HCT116 (cell line): ENCODE measurements around the gene DNMT3B. TPM values are rescaled to one million over a fixed set of nuclear protein-coding genes. Genes with fewer than 3 reads are reported as not detected.

Experiments
- ATAC-seq: fragments of 200-7000 bp; cut with Tn5 transposase; 2 replicates; pipeline ENCODE4 v1.9.1; 2020; ENCODE audit warnings: mild to moderate bottlenecking, moderate library complexity
- BruUV-seq: library from RNA; stranded (reverse); fragments of 400-500 nt; replicated peaks from 2 replicates; lab custom pipeline; 2021; lab: Mats Ljungman, UMichigan
- CTCF ChIA-PET: fragments of 300-600 bp; sonication (Branson Sonifier 250); formaldehyde crosslinking; loops from one replicate; lab custom pipeline; 2021; ENCODE audit warnings: antibody characterized with exemption; lab: Charles Lee
- POLR2A ChIA-PET: fragments of 300-600, 350-600 bp; sonication (Branson Sonifier 250); formaldehyde crosslinking; loops from one replicate; lab custom pipeline; 2021; ENCODE audit warnings: antibody characterized with exemption; lab: Charles Lee
- RAD21 ChIA-PET, 2 experiments: fragments of 300-600 bp; sonication (Branson Sonifier 250); formaldehyde crosslinking; loops; one replicate each; lab custom pipeline; 2023; ENCODE audit warnings: low total read pairs in 2 of 2; ENCODE audit not compliant: uncharacterized antibody in 2 of 2, unreplicated experiment in 2 of 2, low non-redundant PET in 1 of 2; lab: Charles Lee
- DNase-seq: peaks from one replicate; pipeline ENCODE4 v3.0.0-alpha.2; 2010; ENCODE audit warnings: low read depth, low spot score
- H2AFZ ChIP-seq: fragments of 200-600 bp; shearing (Covaris generic), sonication (generic); 2 replicates; pipeline ENCODE4 v1.6.1; 2017; ENCODE audit warnings: low read depth, mixed run types, mixed read lengths, antibody characterized with exemption, low read length; ENCODE audit not compliant: poor library complexity, severe bottlenecking
- H3K27ac ChIP-seq: 2 replicates; pipeline ENCODE4 v1.5.1; 2012; ENCODE audit warnings: low read depth, low read length
- H3K27me3 ChIP-seq: fragments of 200-600 bp; sonication (generic); 2 replicates; pipeline ENCODE4 v1.6.1; 2016; ENCODE audit warnings: mixed run types, low read length, mixed read lengths; ENCODE audit not compliant: insufficient read depth
- H3K36me3 ChIP-seq, 2 experiments: fragments of 200-500 bp in 1 of 2; fragments of 200-600 bp in 1 of 2; sonication (Bioruptor generic) in 1 of 2; sonication (generic) in 1 of 2; 2 replicates each; pipeline versions ENCODE4 v1.5.1 to v1.6.1; 2014 to 2016; ENCODE audit warnings: low read length in 2 of 2, inconsistent platforms in 1 of 2, mixed read lengths in 1 of 2, mixed run types in 1 of 2; ENCODE audit not compliant: insufficient read depth in 2 of 2, control insufficient read depth in 1 of 2
- H3K4me1 ChIP-seq, 2 experiments: fragments of 200-600 bp in 1 of 2; sonication (generic) in 1 of 2; 2 replicates each; pipeline versions ENCODE4 v1.5.1 to v1.6.1; 2012 to 2017; ENCODE audit warnings: low read length in 2 of 2, inconsistent platforms in 1 of 2, mild to moderate bottlenecking in 1 of 2, mixed read lengths in 1 of 2, mixed run types in 1 of 2, moderate library complexity in 1 of 2; ENCODE audit not compliant: insufficient read depth in 2 of 2, control insufficient read depth in 1 of 2
- H3K4me2 ChIP-seq: fragments of 200-600 bp; sonication (generic); 2 replicates; pipeline ENCODE4 v1.6.1; 2017; ENCODE audit warnings: mixed run types, low read length, mixed read lengths
- H3K4me3 ChIP-seq, 2 experiments: fragments of 200-600 bp in 1 of 2; sonication (generic) in 1 of 2; replicated peaks in 1 of 2; 2 replicates each; pipeline ENCODE4 v1.5.1; 2011 to 2016; ENCODE audit warnings: low read length in 2 of 2, control low read depth in 1 of 2, low read depth in 1 of 2, mild to moderate bottlenecking in 1 of 2, mixed read lengths in 1 of 2, mixed run types in 1 of 2
- H3K79me2 ChIP-seq: fragments of 200-600 bp; sonication (generic); 2 replicates; pipeline ENCODE4 v1.6.1; 2017; ENCODE audit warnings: mild to moderate bottlenecking, mixed run types, low read length, moderate library complexity, mixed read lengths; ENCODE audit not compliant: insufficient read depth
- H3K9ac ChIP-seq: fragments of 200-600 bp; sonication (generic); 2 replicates; pipeline ENCODE4 v1.6.1; 2016; ENCODE audit warnings: low read length, mixed read lengths
- H3K9me2 ChIP-seq: fragments of 200-600 bp; sonication (generic), shearing (Covaris generic); 2 replicates; pipeline ENCODE4 v1.6.1; 2017; ENCODE audit warnings: mixed run types, mild to moderate bottlenecking, moderate library complexity; ENCODE audit not compliant: insufficient read depth
- H3K9me3 ChIP-seq, 2 experiments: fragments of 200-500 bp in 1 of 2; fragments of 200-600 bp in 1 of 2; sonication (Bioruptor generic) in 1 of 2; sonication (generic) in 1 of 2; 2 replicates each; pipeline ENCODE4 v1.6.1; 2014 to 2017; ENCODE audit warnings: low read length in 2 of 2, mixed read lengths in 2 of 2, inconsistent platforms in 1 of 2, low read depth in 1 of 2, mild to moderate bottlenecking in 1 of 2, mixed run types in 1 of 2, moderate library complexity in 1 of 2; ENCODE audit not compliant: control insufficient read depth in 1 of 2, insufficient read depth in 1 of 2
- H4K20me1 ChIP-seq: fragments of 200-600 bp; sonication (generic), shearing (Covaris generic); 2 replicates; pipeline ENCODE4 v1.6.1; 2017; ENCODE audit warnings: mixed run types, mild to moderate bottlenecking, moderate library complexity; ENCODE audit not compliant: insufficient read depth
- ATF3 ChIP-seq: IDR thresholded peaks from 2 replicates; pipeline ENCODE4 v1.6.1; 2012
- CEBPB ChIP-seq: IDR thresholded peaks from 2 replicates; pipeline ENCODE4 v1.6.1; 2012; ENCODE audit warnings: low read depth
- EGR1 ChIP-seq: IDR thresholded peaks from 2 replicates; pipeline ENCODE4 v1.6.1; 2012; ENCODE audit warnings: low read depth
- EZH2 ChIP-seq: fragments of 200-600 bp; sonication (generic); IDR thresholded peaks from 2 replicates; pipeline ENCODE4 v1.6.1; 2017; ENCODE audit warnings: antibody characterized with exemption, mixed run types
- EZH2phosphoT487 ChIP-seq: fragments of 200-600 bp; IDR thresholded peaks from 2 replicates; pipeline ENCODE4 v1.6.1; 2018; ENCODE audit warnings: antibody characterized with exemption, borderline replicate concordance
- FOSL1 ChIP-seq: IDR thresholded peaks from 2 replicates; pipeline ENCODE4 v1.6.1; 2012; ENCODE audit warnings: low read depth
- MAX ChIP-seq: IDR thresholded peaks from 2 replicates; pipeline ENCODE4 v1.6.1; 2012
- POLR2A ChIP-seq: IDR thresholded peaks from 2 replicates; pipeline ENCODE4 v1.7.0; 2011; ENCODE audit warnings: borderline replicate concordance; ENCODE audit not compliant: insufficient read depth, insufficient read length; ENCODE audit errors: extremely low read depth
- RAD21 ChIP-seq: IDR thresholded peaks from 2 replicates; pipeline ENCODE4 v1.6.1; 2012; ENCODE audit warnings: low read depth, mild to moderate bottlenecking
- SIN3A ChIP-seq: IDR thresholded peaks from 2 replicates; pipeline ENCODE4 v1.6.1; 2012; ENCODE audit warnings: low read depth
- ZBTB33 ChIP-seq: IDR thresholded peaks from 2 replicates; pipeline ENCODE4 v1.6.1; 2011; ENCODE audit warnings: mild to moderate bottlenecking, low read length, moderate library complexity; ENCODE audit not compliant: insufficient replicate concordance; ENCODE audit errors: extremely low read depth
- intact Hi-C: fragments of 100-400 bp; cut with micrococcal nuclease; formaldehyde crosslinking; loops from 2 replicates; pipeline ENCODE4 v1.10.0; 2022
- total RNA-seq: library from RNA; stranded (reverse); gene quantifications from one replicate; pipeline ENCODE4 v1.2.1, GENCODE V29; 2021; ENCODE audit not compliant: unreplicated experiment

The DNMT3B gene
- total RNA-seq, 1 experiment from 2014 or later, result 22.2 TPM

GRCh38 chr20:32749914-32750637, 12.1 kb upstream of the DNMT3B start:
- H3K4me1 ChIP-seq, result peaks cover 2 to 33% of the 10 kb centered on the region in 2 experiments
- CTCF ChIA-PET, result no interaction called here
- DNase-seq (no peak), ATAC-seq (no peak)
- H3K9ac ChIP-seq, result no peak overlapping the region
- POLR2A ChIA-PET, result no interaction called here
- RAD21 ChIA-PET, result no interaction called here
- no peak overlapping the region for H3K27ac ChIP-seq
- no peaks in the 10 kb centered on the region for H3K27me3 ChIP-seq
- no peaks in the 10 kb centered on the region for H3K9me2 ChIP-seq
- H3K9me3 ChIP-seq, result no peaks in the 10 kb centered on the region
- no peaks in the 10 kb centered on the region for H3K36me3 ChIP-seq
- H2AFZ ChIP-seq, result peak overlapping the region; percentile 76
- no peaks in the 10 kb centered on the region for H3K79me2 ChIP-seq
- no peak overlapping the region for H3K4me2 ChIP-seq
- intact Hi-C loops, result loop anchor here (5.0 kb wide), 1 partner anchor 957 kb away; no protein-coding TSS in a partner anchor
- BruUV-seq, result no TSS peak
- TF ChIP-seq EGR1 (no peak), EZH2 (no peak), RAD21 (no peak), FOSL1 (no peak), SIN3A (no peak), CEBPB (no peak), ZBTB33 (no peak), EZH2phosphoT487 (no peak), POLR2A (no peak), MAX (no peak), ATF3 (no peak)
- no peaks in the 10 kb centered on the region for H4K20me1 ChIP-seq
- no peak overlapping the region for H3K4me3 ChIP-seq
